ENCODE results near the gene ZSWIM5. TPM values are rescaled to one million over a fixed set of nuclear protein-coding genes. Genes with fewer than 3 reads are reported as not detected.
"Not testable (repeated sequence)": the region's sequence is repeated elsewhere in the genome, so short reads cannot be mapped to it uniquely, and the experiment has no call there.

Gene ZSWIM5
- total RNA-seq: 1 to 10 TPM; 1.6 to 4.5 (median 3.3) TPM

DNA sequence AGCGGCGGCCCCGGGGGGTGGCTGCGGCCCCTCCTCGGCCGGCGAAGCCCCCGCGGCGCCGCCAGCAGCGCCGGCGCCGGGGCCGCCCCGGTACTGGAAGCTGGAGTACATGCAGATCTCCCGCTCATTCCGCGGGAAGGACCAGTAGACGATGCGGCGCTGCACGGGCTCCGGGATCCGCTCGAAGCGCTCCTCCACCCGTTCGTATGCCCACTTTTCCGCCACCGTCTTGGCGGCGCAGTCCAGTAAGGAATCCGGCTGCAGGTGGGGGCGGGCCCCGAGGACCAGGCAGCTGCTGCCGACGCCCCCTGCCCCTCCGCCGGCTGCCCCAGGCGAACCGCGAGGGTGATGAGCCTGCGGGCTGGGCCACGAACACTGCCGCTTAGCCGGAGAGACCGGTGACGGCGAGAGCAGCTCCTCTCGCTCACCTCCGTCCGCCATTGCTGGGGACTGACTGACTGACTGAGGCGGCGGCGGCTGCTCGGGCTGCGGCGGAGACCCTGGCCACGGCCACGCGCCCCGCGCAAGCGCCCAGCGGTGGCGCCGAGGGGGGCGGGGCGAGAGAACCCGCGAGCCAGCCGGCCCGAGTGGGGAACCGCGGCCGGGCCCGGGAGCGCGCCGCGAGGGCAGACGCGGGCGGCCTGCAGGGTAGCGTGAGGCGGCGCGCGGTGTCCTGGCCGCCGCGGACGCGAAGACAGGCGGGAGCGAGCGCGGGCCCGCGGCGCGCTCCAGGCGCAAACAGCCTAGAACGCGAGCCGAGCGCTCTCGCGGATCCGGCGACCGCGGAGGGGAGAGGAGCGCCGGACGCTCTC, at the start of gene ZSWIM5:
TSS of gene ZSWIM5 (minus strand) at position 696 of the 812 bp plus-strand sequence. CDS start at position 441, 255 bp downstream.
- H3K36me3 ChIP-seq: no peaks in the 10 kb centered on the region
- DNase-seq (ENCODE audit: low spot score in 2 of 2): peak; percentile 33 to 58
- H3K9me3 ChIP-seq: no peaks in the 10 kb centered on the region
- no peaks in the 10 kb centered on the region for H3K4me1 ChIP-seq
- peak within 1 kb of the TSS; percentile 83 to 91 for H3K27ac ChIP-seq
- intact Hi-C loops (cut with DNase I; ENCODE audit: low total_unique reads): no loop called here
- no peaks in the 10 kb centered on the region for H3K27me3 ChIP-seq
- peak in 2 of 3 donors; percentile 18 to 30 for TF ChIP-seq POLR2AphosphoS5 (IDR thresholded peaks at IDR 0.05)
- TF ChIP-seq, protein P1, sequence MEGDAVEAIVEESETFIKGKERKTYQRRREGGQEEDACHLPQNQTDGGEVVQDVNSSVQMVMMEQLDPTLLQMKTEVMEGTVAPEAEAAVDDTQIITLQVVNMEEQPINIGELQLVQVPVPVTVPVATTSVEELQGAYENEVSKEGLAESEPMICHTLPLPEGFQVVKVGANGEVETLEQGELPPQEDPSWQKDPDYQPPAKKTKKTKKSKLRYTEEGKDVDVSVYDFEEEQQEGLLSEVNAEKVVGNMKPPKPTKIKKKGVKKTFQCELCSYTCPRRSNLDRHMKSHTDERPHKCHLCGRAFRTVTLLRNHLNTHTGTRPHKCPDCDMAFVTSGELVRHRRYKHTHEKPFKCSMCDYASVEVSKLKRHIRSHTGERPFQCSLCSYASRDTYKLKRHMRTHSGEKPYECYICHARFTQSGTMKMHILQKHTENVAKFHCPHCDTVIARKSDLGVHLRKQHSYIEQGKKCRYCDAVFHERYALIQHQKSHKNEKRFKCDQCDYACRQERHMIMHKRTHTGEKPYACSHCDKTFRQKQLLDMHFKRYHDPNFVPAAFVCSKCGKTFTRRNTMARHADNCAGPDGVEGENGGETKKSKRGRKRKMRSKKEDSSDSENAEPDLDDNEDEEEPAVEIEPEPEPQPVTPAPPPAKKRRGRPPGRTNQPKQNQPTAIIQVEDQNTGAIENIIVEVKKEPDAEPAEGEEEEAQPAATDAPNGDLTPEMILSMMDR (IDR thresholded peaks at IDR 0.05): no peak
- peak within 1 kb of the TSS; percentile 74 to 94 (median 88) for H3K4me3 ChIP-seq

DNA sequence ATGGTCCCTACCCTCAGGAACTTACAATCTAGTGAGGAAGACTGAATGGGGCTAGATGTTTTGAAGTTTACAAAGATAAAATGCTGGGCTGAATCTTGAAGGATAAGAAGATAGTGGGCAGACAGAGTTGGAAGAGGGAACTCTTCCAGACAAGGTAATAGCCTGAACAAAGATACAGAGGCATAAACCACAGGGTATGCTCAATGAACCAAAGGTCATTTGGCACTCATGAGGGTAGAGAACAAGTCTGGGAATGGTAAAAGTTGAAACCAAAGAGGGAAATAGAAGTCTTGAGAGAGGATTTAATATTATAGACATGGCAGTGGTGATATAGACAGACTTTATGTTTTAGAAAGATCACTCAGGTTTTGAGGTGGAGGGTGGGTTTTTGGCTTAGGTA, 48.1 kb upstream of the ZSWIM5 start:
- Histone ChIP-seq H3K27me3 (no peaks in the 10 kb centered on the region), H3K27ac (no peak overlapping the region), H3K4me3 (no peak overlapping the region), H3K9me3 (peaks cover 13 to 26% of the 10 kb centered on the region in 2 donors), H3K4me1 (no peaks in the 10 kb centered on the region), H3K36me3 (no peaks in the 10 kb centered on the region)
- no peak for DNase-seq (ENCODE audit: low spot score in 2 of 2)
- TF ChIP-seq, protein P1 (IDR thresholded peaks at IDR 0.05): no peak
- no peak for TF ChIP-seq POLR2AphosphoS5 (IDR thresholded peaks at IDR 0.05)
- intact Hi-C loops (cut with DNase I; ENCODE audit: low total_unique reads): no loop called here

DNA sequence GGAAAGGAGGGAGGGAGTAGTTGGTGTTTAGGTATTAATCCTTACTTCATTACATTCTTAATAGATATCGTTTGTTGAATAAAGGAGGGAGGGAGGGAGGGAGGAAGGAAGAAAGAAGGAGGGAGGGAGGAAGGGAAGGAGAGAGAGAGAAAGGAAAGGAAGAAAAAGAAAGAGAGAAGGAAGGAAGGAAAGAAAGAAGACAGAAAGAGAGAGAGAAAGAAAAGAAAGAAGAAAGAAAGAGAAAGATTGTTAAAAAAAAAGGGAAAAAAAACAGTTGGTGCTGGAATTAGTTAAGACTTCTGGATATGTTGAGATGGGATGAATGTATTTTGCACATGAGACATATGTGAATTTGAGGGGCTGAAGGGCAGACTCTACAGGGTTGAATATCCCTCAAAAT, 44.1 kb upstream of the ZSWIM5 start:
- H3K27me3 ChIP-seq: no peaks in the 10 kb centered on the region
- no peaks in the 10 kb centered on the region for H3K36me3 ChIP-seq
- no peak overlapping the region for H3K4me3 ChIP-seq
- intact Hi-C loops (cut with DNase I; ENCODE audit: low total_unique reads): no loop called here
- H3K27ac ChIP-seq: no peak overlapping the region
- DNase-seq (ENCODE audit: low spot score in 2 of 2): no peak
- no peaks in the 10 kb centered on the region for H3K9me3 ChIP-seq
- TF ChIP-seq POLR2AphosphoS5 (IDR thresholded peaks at IDR 0.05): no peak
- TF ChIP-seq, protein P1 (IDR thresholded peaks at IDR 0.05): no peak
- TF ChIP-seq POLR2A (IDR thresholded peaks at IDR 0.05): no peak
- H3K4me1 ChIP-seq: no peaks in the 10 kb centered on the region

DNA sequence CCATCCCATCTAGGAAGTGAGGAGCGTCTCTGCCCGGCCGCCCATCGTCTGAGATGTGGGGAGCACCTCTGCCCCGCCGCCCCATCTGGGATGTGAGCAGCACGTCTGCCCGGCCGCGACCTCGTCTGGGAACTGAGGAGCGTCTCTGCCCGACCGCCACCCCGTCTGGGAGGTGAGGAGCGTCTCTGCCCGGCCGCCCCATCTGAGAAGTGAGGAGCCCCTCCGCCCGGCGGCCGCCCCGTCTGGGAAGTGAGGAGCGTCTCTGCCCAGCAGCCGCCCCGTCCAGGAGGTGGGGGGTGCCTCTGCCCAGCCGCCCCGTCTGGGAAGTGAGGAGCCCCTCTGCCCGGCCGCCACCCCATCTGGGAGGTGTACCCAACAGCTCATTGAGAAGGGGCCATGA, 41.6 kb upstream of the ZSWIM5 start:
- H3K4me1 ChIP-seq; H3K27me3 ChIP-seq; H3K4me3 ChIP-seq; H3K27ac ChIP-seq; intact Hi-C loops (cut with DNase I; ENCODE audit: low total_unique reads); H3K9me3 ChIP-seq; DNase-seq (ENCODE audit: low spot score in 2 of 2); H3K36me3 ChIP-seq: not testable (repeated sequence)

DNA sequence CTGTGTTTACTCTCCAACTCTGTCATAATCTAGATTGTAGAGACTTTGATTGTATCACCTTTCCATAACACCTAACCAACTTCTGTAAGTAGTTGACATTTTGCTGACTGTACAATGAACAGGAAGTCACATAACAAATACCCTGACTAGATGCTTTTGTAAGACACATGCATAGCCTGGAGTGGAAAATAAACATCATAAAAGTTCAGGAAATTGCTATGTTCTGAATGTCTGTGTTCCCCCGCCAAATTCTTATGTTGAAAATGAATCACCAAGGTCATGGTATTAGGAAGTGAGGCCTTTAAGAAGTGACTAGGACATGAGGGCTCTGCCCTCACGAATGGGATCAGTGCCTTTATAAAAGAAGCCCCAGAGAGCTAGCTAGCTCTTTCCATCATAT, 40.4 kb upstream of the ZSWIM5 start:
- Histone ChIP-seq H3K4me1 (no peaks in the 10 kb centered on the region), H3K36me3 (no peaks in the 10 kb centered on the region), H3K27me3 (no peaks in the 10 kb centered on the region), H3K4me3 (no peak overlapping the region), H3K9me3 (no peaks in the 10 kb centered on the region), H3K27ac (peak overlapping the region in 1 of 2 donors; percentile 25)
- no peak for DNase-seq (ENCODE audit: low spot score in 2 of 2)
- TF ChIP-seq POLR2AphosphoS5 (IDR thresholded peaks at IDR 0.05) (no peak), POLR2A (IDR thresholded peaks at IDR 0.05) (no peak)
- TF ChIP-seq, protein P1 (IDR thresholded peaks at IDR 0.05): no peak
- intact Hi-C loops (cut with DNase I; ENCODE audit: low total_unique reads): no loop called here

DNA sequence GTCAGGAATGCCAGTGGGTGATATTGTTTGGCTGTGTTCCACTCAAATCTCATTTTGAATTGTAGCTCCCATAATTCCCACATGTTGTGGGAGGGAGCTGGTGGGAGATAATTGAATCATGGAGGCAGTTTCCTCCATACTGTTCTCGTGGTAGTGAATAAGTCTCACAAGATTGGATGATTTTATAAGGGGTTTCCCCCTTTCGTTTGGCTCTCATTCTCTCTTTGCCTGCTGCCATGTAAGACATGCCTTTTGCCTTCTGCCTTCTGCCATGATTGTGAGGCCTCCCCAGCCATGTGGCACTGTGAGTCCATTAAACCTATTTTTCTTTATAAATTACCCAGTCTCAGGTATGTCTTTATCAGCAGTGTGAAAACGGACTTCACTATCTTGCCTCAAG, 40.0 kb upstream of the ZSWIM5 start:
- DNase-seq (ENCODE audit: low spot score in 2 of 2); H3K4me3 ChIP-seq; intact Hi-C loops (cut with DNase I; ENCODE audit: low total_unique reads); H3K9me3 ChIP-seq; H3K36me3 ChIP-seq; H3K4me1 ChIP-seq; H3K27ac ChIP-seq; H3K27me3 ChIP-seq: not testable (repeated sequence)

Measured in breast epithelium (tissue), 4 donors.